Suppressor macrophage treated with lipopolysaccharide for 1 hour (primary cell): ENCODE results near the gene PCDHGA8.

ENCODE experiments used
- DNase-seq, 3 donors: peaks; one replicate each; pipeline ENCODE4 v3.0.0-alpha.2; 2020 to 2022

PCDHGA8 gene

DNA sequence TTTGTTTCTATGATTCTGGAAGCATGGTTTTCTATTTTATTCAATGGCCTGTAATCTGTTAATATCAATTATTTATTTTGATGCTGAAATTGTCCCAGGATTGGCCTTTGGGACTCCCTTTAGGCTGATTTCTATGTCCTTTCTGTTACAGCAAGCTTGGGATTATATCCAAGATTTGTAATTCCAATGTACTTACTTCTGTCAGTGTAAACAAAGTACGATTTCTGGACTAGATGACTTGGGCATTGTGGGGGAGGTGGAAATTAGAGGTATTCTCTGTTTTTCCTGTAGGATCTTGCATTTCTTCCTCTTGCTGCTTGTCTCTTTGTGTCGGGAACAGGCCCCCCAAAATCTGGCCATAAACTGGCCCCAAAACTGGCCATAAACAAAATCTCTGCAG is 41.6 kb downstream of the PCDHGA8 start:
- DNase-seq, result no peak

GRCh38 chr5:141437221-141437620 is 44.8 kb downstream of the PCDHGA8 start:
- no peak for DNase-seq

DNA sequence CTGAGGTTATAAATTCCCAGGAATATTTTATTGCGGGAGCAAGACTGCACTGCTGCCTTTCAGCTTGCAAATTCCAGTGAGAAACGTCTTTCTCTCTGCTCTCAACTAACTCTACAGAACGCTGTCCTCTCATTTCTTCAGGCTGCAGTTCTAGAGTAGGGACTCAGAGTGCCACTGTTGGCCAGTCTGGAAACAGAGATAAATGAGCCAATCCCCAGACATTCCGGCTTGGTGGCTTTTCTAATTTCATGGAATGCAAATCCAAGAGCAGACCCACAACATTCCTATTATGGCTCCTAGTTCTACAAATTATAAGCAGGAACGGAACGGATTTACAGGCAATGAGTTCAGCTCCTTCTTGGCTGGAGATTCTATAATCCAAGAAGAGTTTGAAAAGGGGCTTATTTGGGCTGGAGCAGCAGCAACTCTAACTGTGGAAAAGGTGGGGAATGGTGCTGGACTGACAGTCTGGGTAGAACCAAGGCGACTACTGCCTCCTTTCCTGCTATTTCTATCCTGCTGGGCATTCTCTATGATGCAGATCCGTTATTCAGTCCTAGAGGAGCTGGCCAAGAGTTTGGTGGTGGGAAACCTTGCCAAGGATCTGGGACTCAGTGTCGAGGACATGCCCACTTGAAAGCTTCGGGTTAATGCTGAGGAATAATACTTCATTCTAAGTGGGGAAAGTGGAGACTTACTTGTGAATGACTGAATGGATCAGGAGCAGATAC is 47.1 kb downstream of the PCDHGA8 start:
- DNase-seq, result no peak

DNA sequence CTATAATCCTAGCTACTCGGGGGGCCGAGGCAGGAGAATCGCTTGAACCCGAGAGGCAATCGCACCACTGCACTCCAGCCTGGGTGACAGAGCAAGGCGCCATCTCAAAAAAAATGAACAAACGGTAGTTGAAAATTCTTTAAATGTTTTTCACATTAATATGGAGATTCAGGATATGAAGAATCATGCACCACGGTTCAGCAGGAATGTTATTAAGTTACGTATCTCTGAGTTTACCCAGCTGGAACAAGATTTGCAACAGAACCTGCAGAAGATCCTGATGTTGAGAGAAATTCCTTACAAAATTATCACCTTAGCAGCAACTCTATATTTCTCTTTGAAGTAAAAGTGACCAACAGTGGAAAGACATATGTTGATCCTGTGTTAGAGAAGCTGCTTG is 47.9 kb downstream of the PCDHGA8 start:
- DNase-seq, result no peak

DNA sequence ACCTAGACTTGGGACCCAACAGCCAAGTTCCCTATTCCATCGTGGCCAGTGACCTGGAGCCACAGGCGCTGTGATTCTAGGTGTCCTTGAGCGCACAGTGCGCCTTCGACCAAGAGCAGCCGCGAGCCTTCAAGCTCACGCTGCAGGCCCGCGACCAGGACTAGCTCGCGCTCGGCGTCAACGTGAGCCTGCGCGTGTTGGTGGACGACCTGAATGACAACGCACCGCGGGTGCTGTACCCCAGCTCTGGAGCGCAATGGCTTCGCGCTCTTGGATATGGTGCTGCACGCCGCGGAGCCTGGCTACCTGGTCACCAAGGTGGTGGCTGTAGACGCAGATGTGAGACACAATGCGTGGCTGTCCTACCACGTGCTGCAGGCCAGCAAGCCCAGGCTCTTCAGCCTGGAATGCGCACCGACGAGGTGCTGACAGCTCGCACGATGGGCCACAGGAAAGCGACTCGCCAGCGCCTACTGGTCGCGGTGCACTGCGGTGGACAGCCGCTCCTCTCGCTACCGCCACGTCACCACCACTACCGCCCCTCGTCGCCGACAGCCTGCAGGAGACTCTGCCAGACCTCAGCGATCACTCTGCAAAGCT is 49.2 kb downstream of the PCDHGA8 start:
- DNase-seq, result no peak
